Tongue (tissue), 2 donors: ENCODE data around the gene FAM13C. TPM values are rescaled to one million over a fixed set of nuclear protein-coding genes. Genes with fewer than 3 reads are reported as not detected.
A peak's percentile ranks its signal among the peaks of the same experiment; 100 is the strongest.

Source experiments
- DNase-seq: peaks from one replicate; pipeline ENCODE4 v3.0.0-alpha.2; 2015
- total RNA-seq: library from RNA; depleted of rRNA; stranded (reverse); fragments of >200 nt; gene quantifications from one replicate; pipeline ENCODE4 v1.2.3, GENCODE V29; 2014

Gene FAM13C
- total RNA-seq, 1 donor from 2014 or later = 74.0 TPM

- no peak for DNase-seq
Measured at GRCh38 chr10:59315465-59315864, 46.9 kb downstream of the FAM13C start.

- no peak for DNase-seq
Measured at GRCh38 chr10:59314268-59314667, 48.1 kb downstream of the FAM13C start.

GRCh38 chr10:59312247-59312646 is 50.1 kb downstream of the FAM13C start:
- DNase-seq = no peak

- no peak for DNase-seq
Measured at GRCh38 chr10:59311025-59311424, 51.3 kb downstream of the FAM13C start.

- DNase-seq = no peak
Measured at GRCh38 chr10:59310324-59310914, 51.9 kb downstream of the FAM13C start.

GRCh38 chr10:59304521-59305097 is 57.7 kb downstream of the FAM13C start:
- no peak for DNase-seq

GRCh38 chr10:59303018-59303417 is 59.3 kb downstream of the FAM13C start:
- no peak for DNase-seq

- DNase-seq = no peak
Measured at GRCh38 chr10:59302381-59302780, 60.0 kb downstream of the FAM13C start.

- no peak for DNase-seq
Measured at GRCh38 chr10:59301067-59301754, 61.1 kb downstream of the FAM13C start.

GRCh38 chr10:59300386-59300785 is 62.0 kb downstream of the FAM13C start:
- DNase-seq = no peak

GRCh38 chr10:59299933-59300332 is 62.4 kb downstream of the FAM13C start:
- DNase-seq = no peak

- DNase-seq = no peak
Measured at GRCh38 chr10:59290448-59290847, 71.9 kb downstream of the FAM13C start.

GRCh38 chr10:59289853-59290252 is 72.5 kb downstream of the FAM13C start:
- DNase-seq = no peak

- no peak for DNase-seq
Measured at GRCh38 chr10:59287587-59288255, 74.6 kb downstream of the FAM13C start.

GRCh38 chr10:59285848-59286247 is 76.5 kb downstream of the FAM13C start:
- no peak for DNase-seq

- DNase-seq = peak; percentile 65
Measured at GRCh38 chr10:59285073-59285472, 77.3 kb downstream of the FAM13C start.

- DNase-seq = no peak
Measured at GRCh38 chr10:59284118-59284975, 78.0 kb downstream of the FAM13C start.

- DNase-seq = peak; percentile 81
Measured at GRCh38 chr10:59283456-59284091, 78.8 kb downstream of the FAM13C start.

GRCh38 chr10:59281861-59282260 is 80.5 kb downstream of the FAM13C start:
- DNase-seq = no peak

GRCh38 chr10:59279991-59280505 is 82.3 kb downstream of the FAM13C start:
- peak; percentile 21 for DNase-seq

GRCh38 chr10:59279476-59279875 is 82.9 kb downstream of the FAM13C start:
- no peak for DNase-seq

- no peak for DNase-seq
Measured at GRCh38 chr10:59276919-59277318, 85.4 kb downstream of the FAM13C start.
